Hepatocyte (in vitro differentiated cells): ENCODE data around the gene ZNF333. TPM values are rescaled to one million over a fixed set of nuclear protein-coding genes. Genes with fewer than 3 reads are reported as not detected.

ENCODE experiments used
- DNase-seq: peaks from one replicate; pipeline ENCODE4 v3.0.0-alpha.2; 2016; ENCODE audit warnings: low spot score
- H2AFZ ChIP-seq: fragments of 200-600 bp; sonication (generic); 2 replicates; pipeline ENCODE4 v1.6.0; 2016; ENCODE audit warnings: antibody characterized with exemption, mild to moderate bottlenecking
- H3K27ac ChIP-seq: fragments of 200-600 bp; sonication (generic); 2 replicates; pipeline ENCODE4 v1.5.1; 2016; ENCODE audit warnings: mild to moderate bottlenecking
- H3K27me3 ChIP-seq: fragments of 200-600 bp; sonication (generic); 2 replicates; pipeline ENCODE4 v1.6.1; 2016
- H3K36me3 ChIP-seq: fragments of 200-600 bp; sonication (generic); replicated peaks from 2 replicates; pipeline ENCODE4 v1.5.1; 2016; ENCODE audit warnings: low read depth; ENCODE audit not compliant: insufficient read depth
- H3K4me1 ChIP-seq: fragments of 200-600 bp; sonication (generic); 2 replicates; pipeline ENCODE4 v1.5.1; 2016; ENCODE audit warnings: mild to moderate bottlenecking, moderate library complexity; ENCODE audit not compliant: insufficient read depth
- H3K4me2 ChIP-seq: fragments of 200-600 bp; sonication (generic); 2 replicates; pipeline ENCODE4 v1.6.0; 2016
- H3K4me3 ChIP-seq: fragments of 200-600 bp; sonication (generic); 2 replicates; pipeline ENCODE4 v1.5.1; 2016; ENCODE audit warnings: mild to moderate bottlenecking
- H3K79me2 ChIP-seq: fragments of 200-600 bp; sonication (generic); 2 replicates; pipeline ENCODE4 v1.6.0; 2017; ENCODE audit warnings: mild to moderate bottlenecking
- H3K9me2 ChIP-seq: fragments of 200-600 bp; sonication (generic); replicated peaks from 2 replicates; pipeline ENCODE4 v1.6.0; 2017; ENCODE audit warnings: mild to moderate bottlenecking; ENCODE audit not compliant: insufficient read depth
- H3K9me3 ChIP-seq: fragments of 200-600 bp; sonication (generic); 2 replicates; pipeline ENCODE4 v1.5.1; 2016; ENCODE audit warnings: low read depth, mild to moderate bottlenecking
- H4K20me1 ChIP-seq: fragments of 200-600 bp; sonication (generic); 2 replicates; pipeline ENCODE4 v1.6.0; 2016; ENCODE audit warnings: mild to moderate bottlenecking; ENCODE audit not compliant: insufficient read depth, poor library complexity, severe bottlenecking
- CTCF ChIP-seq: fragments of 200-600 bp; sonication (generic); IDR thresholded peaks from 2 replicates; pipeline ENCODE4 v1.5.1; 2016; ENCODE audit warnings: antibody characterized with exemption, mild to moderate bottlenecking; ENCODE audit not compliant: poor library complexity
- EZH2 ChIP-seq: fragments of 200-600 bp; sonication (generic); IDR thresholded peaks from 2 replicates; pipeline ENCODE4 v1.6.1; 2016; ENCODE audit warnings: antibody characterized with exemption, mild to moderate bottlenecking, borderline replicate concordance
- EZH2phosphoT487 ChIP-seq: fragments of 200-600 bp; sonication (generic); IDR thresholded peaks from one replicate; pipeline ENCODE4 v1.6.1; 2018; ENCODE audit warnings: antibody characterized with exemption, mild to moderate bottlenecking, low read depth, moderate library complexity; ENCODE audit not compliant: unreplicated experiment, severe bottlenecking
- WGBS: methylation state at CpG from one replicate; pipeline ENCODE4 v1.1.6; 2016; ENCODE audit warnings: low lambda C conversion rate; ENCODE audit errors: missing lambda C conversion rate; 5-methylcytosine and 5-hydroxymethylcytosine counted together
- polyA plus RNA-seq: library from polyadenylated mRNA; unstranded; fragments of >200 nt; fragmentation: Nextera tagmentation; extraction: Ambion mirVana; gene quantifications from 2 replicates; pipeline ENCODE4 v1.2.1, GENCODE V29; 2016
- total RNA-seq: library from RNA; depleted of rRNA; stranded (reverse); fragments of >200 nt; gene quantifications from 2 replicates; pipeline ENCODE4 v1.2.3, GENCODE V29; 2014

The ZNF333 gene
- total and polyA plus RNA-seq, 2 experiments from 2014 or later, result 7.1 to 21.9 TPM

GRCh38 chr19:14650161-14650560, 39.7 kb upstream of the ZNF333 start:
- no peak overlapping the region for H3K4me3 ChIP-seq
- no CpG with 5 or more reads among the region's 2 CpGs for WGBS

GRCh38 chr19:14654786-14655560, 34.9 kb upstream of the ZNF333 start:
- no peaks in the 10 kb centered on the region for H3K4me1 ChIP-seq
- H3K27ac ChIP-seq, result no peak overlapping the region
- TF ChIP-seq EZH2 (no peak), CTCF (no peak), EZH2phosphoT487 (no peak)
- 52% methylated on average over 7 of the region's 7 CpGs for WGBS
- H2AFZ ChIP-seq, result no peak overlapping the region
- no peaks in the 10 kb centered on the region for H3K27me3 ChIP-seq
- H4K20me1 ChIP-seq, result no peaks in the 10 kb centered on the region
- no peaks in the 10 kb centered on the region for H3K9me3 ChIP-seq
- no peaks in the 10 kb centered on the region for H3K36me3 ChIP-seq
- no peaks in the 10 kb centered on the region for H3K79me2 ChIP-seq
- no peak for DNase-seq
- no peak overlapping the region for H3K4me2 ChIP-seq
- H3K4me3 ChIP-seq, result no peak overlapping the region
- no peaks in the 10 kb centered on the region for H3K9me2 ChIP-seq

More at GRCh38 chr19:14650161-14650560, 39.7 kb upstream of the ZNF333 start:
- H3K4me1 ChIP-seq, result no peaks in the 10 kb centered on the region
- no peaks in the 10 kb centered on the region for H3K9me3 ChIP-seq
- no peak overlapping the region for H3K4me2 ChIP-seq
- no peak overlapping the region for H2AFZ ChIP-seq
- no peaks in the 10 kb centered on the region for H4K20me1 ChIP-seq
- H3K9me2 ChIP-seq, result no peaks in the 10 kb centered on the region
- H3K79me2 ChIP-seq, result no peaks in the 10 kb centered on the region
- H3K27ac ChIP-seq, result no peak overlapping the region
- no peaks in the 10 kb centered on the region for H3K36me3 ChIP-seq
- H3K27me3 ChIP-seq, result no peaks in the 10 kb centered on the region
- no peak for DNase-seq
- no peak for TF ChIP-seq EZH2
- TF ChIP-seq EZH2phosphoT487, result no peak
- no peak for TF ChIP-seq CTCF

- Histone ChIP-seq H3K36me3 (no peaks in the 10 kb centered on the region), H4K20me1 (no peaks in the 10 kb centered on the region), H3K79me2 (no peaks in the 10 kb centered on the region), H3K27me3 (no peaks in the 10 kb centered on the region), H3K4me1 (no peaks in the 10 kb centered on the region), H3K27ac (no peak overlapping the region), H3K9me3 (no peaks in the 10 kb centered on the region), H3K4me3 (no peak overlapping the region), H2AFZ (no peak overlapping the region), H3K9me2 (no peaks in the 10 kb centered on the region), H3K4me2 (no peak overlapping the region)
- TF ChIP-seq EZH2 (no peak), EZH2phosphoT487 (no peak), CTCF (no peak)
- 72% methylated on average over 11 of the region's 11 CpGs for WGBS
- no peak for DNase-seq
Observed at GRCh38 chr19:14655726-14656125, 34.1 kb upstream of the ZNF333 start.
